Gastrocnemius medialis (tissue), 4 donors: ENCODE data around the gene NGB. TPM values are rescaled to one million over a fixed set of nuclear protein-coding genes. Genes with fewer than 3 reads are reported as not detected.

Experiments
- ATAC-seq, 2 donors: fragments of 150-250 bp; one replicate each; pipeline ENCODE4 v1.9.1; 2016
- DNase-seq, 2 donors: peaks; one replicate each; pipeline ENCODE4 v3.0.0-alpha.2; 2019
- H3K27ac ChIP-seq, 4 donors: fragments of 200-600 bp; sonication (generic); 1 replicate in 1 of 4; 2 replicates in 3 of 4; pipeline ENCODE4 v1.5.1; 2016 to 2018; ENCODE audit warnings: mild to moderate bottlenecking in 2 of 4, moderate library complexity in 1 of 4
- H3K27me3 ChIP-seq, 3 donors: fragments of 200-600 bp; sonication (generic) in 2 of 3; 1 replicate in 1 of 3; 2 replicates in 2 of 3; pipeline versions ENCODE4 v1.5.1 to v1.6.0; 2016 to 2019; ENCODE audit warnings: mild to moderate bottlenecking in 1 of 3, moderate library complexity in 1 of 3
- H3K36me3 ChIP-seq, 2 donors: fragments of 200-600 bp; sonication (generic) in 1 of 2; one replicate each; pipeline ENCODE4 v1.5.1; 2017 to 2018
- H3K4me1 ChIP-seq, 2 donors: fragments of 200-600 bp; sonication (generic) in 1 of 2; one replicate each; pipeline ENCODE4 v1.5.1; 2016 to 2017; ENCODE audit warnings: mild to moderate bottlenecking in 2 of 2
- H3K4me3 ChIP-seq, 4 donors: fragments of 200-600 bp; sonication (generic) in 3 of 4; 1 replicate in 1 of 4; 2 replicates in 3 of 4; pipeline ENCODE4 v1.5.1; 2016 to 2019; ENCODE audit warnings: mild to moderate bottlenecking in 2 of 4
- H3K9me3 ChIP-seq, 3 donors: fragments of 200-600 bp; sonication (generic) in 2 of 3; 1 replicate in 1 of 3; 2 replicates in 2 of 3; pipeline ENCODE4 v1.5.1; 2016 to 2019
- POLR2A ChIP-seq, 2 donors: fragments of 450-650 bp; IDR thresholded peaks; one replicate each; pipeline ENCODE4 v1.6.1; 2017; ENCODE audit warnings: antibody characterized with exemption in 2 of 2, mild to moderate bottlenecking in 2 of 2, moderate library complexity in 2 of 2
- in situ Hi-C, 4 donors: fragments of 200-750 bp; cut with MboI; loops; one replicate each; pipeline versions ENCODE4 v1.15.0 to v1.8.0; 2017; ENCODE audit warnings: low sequenced_read_pairs in 4 of 4
- intact Hi-C: fragments of 100-400 bp; cut with DNase I; formaldehyde crosslinking; loops from one replicate; pipeline ENCODE4 v1.15.1; 2023; ENCODE audit warnings: low total_unique reads
- total RNA-seq, 4 donors: library from RNA; depleted of rRNA; stranded (reverse); fragments of >200 nt; gene quantifications; one replicate each; pipeline versions ENCODE4 v1.1.0 to v1.2.3, GENCODE V29; 2016
- TF ChIP-seq, protein P1 (sequence below), 5 experiments: fragments of 450-650 bp in 3 of 5; fragments of 200-600 bp in 2 of 5; sonication (generic) in 2 of 5; IDR thresholded peaks in 4 of 5; conservative IDR thresholded peaks in 1 of 5; 1 replicate in 4 of 5; 2 replicates in 1 of 5; pipeline ENCODE4 v1.5.1; 2016 to 2019; ENCODE audit warnings: antibody characterized with exemption in 5 of 5, mild to moderate bottlenecking in 3 of 5, moderate library complexity in 3 of 5

Gene NGB
- total RNA-seq, 4 donors from 2014 or later: not detected

DNA sequence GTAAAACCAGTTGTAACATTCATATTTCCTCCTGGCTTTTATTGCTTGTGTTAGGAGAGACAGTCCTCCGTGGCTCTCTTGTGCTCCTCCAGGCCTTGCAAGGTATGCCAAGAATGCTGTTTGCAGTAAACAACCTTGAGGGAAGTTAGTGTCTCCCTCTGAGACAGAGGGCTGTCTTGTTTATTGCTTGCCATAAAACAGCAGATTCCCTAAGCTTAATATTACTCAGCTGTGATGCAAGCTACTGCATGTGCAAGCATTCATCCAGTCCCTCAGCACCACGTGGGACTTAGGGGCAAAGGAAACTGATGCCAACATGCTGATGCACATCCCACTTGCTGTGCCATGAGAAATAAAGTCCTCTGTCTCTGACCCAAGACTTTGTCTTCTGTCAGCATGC, 43.0 kb upstream of the NGB start:
- Histone ChIP-seq H3K4me1 (peaks cover 73 to 88% of the 10 kb centered on the region in 2 donors), H3K9me3 (no peaks in the 10 kb centered on the region), H3K4me3 (no peak overlapping the region), H3K27me3 (no peaks in the 10 kb centered on the region), H3K36me3 (no peaks in the 10 kb centered on the region), H3K27ac (peak overlapping the region; percentile 84 to 96 (median 89))
- in situ Hi-C loops (loop anchor here in 3 of 4 donors (10.0 kb wide), 2 partner anchors 209 to 439 kb away; no protein-coding TSS in a partner anchor), intact Hi-C loops (loop anchor here (10.0 kb wide), 2 partner anchors 391 to 1159 kb away; partner anchors contain the start of genes ALKBH1, GPATCH2L and SLIRP)
- ATAC-seq (peak; percentile 47 to 76), DNase-seq (peak; percentile 49 to 51)
- TF ChIP-seq POLR2A (IDR thresholded peaks at IDR 0.05): peak in 1 of 2 donors; percentile 67
- TF ChIP-seq, protein P1, sequence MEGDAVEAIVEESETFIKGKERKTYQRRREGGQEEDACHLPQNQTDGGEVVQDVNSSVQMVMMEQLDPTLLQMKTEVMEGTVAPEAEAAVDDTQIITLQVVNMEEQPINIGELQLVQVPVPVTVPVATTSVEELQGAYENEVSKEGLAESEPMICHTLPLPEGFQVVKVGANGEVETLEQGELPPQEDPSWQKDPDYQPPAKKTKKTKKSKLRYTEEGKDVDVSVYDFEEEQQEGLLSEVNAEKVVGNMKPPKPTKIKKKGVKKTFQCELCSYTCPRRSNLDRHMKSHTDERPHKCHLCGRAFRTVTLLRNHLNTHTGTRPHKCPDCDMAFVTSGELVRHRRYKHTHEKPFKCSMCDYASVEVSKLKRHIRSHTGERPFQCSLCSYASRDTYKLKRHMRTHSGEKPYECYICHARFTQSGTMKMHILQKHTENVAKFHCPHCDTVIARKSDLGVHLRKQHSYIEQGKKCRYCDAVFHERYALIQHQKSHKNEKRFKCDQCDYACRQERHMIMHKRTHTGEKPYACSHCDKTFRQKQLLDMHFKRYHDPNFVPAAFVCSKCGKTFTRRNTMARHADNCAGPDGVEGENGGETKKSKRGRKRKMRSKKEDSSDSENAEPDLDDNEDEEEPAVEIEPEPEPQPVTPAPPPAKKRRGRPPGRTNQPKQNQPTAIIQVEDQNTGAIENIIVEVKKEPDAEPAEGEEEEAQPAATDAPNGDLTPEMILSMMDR (IDR thresholded peaks at IDR 0.05 in 4 of 5, conservative IDR thresholded peaks at IDR 0.05 in 1 of 5): no peak

DNA sequence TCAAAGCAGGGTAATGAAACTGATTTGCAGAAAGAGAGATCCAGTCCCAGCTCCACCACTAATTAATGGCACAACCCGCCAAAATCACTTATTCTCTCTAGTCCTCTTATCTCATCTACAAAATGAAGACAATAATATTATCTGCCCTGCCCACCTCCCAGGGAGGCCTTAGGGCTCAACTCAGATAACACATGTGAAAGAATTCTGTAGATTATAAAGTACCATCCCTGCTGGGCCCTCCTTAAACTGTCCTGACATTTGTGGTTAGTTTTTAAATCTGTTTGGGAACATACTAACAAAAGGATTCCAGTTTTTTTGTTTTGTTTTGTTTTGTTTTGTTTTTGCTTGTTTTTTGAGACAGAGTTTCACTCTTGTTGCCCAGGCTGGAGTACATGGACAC, 42.4 kb upstream of the NGB start:
- peak overlapping the region; percentile 84 to 96 (median 89) for H3K27ac ChIP-seq
- H3K9me3 ChIP-seq: no peaks in the 10 kb centered on the region
- DNase-seq (no peak), ATAC-seq (no peak)
- in situ Hi-C loops (loop anchor here in 3 of 4 donors (10.0 kb wide), 2 partner anchors 209 to 439 kb away; no protein-coding TSS in a partner anchor), intact Hi-C loops (loop anchor here (10.0 kb wide), 2 partner anchors 391 to 1159 kb away; partner anchors contain the start of genes ALKBH1, GPATCH2L and SLIRP)
- TF ChIP-seq POLR2A (IDR thresholded peaks at IDR 0.05): no peak
- TF ChIP-seq, protein P1 (IDR thresholded peaks at IDR 0.05 in 4 of 5, conservative IDR thresholded peaks at IDR 0.05 in 1 of 5): no peak
- H3K4me1 ChIP-seq: peaks cover 71 to 88% of the 10 kb centered on the region in 2 donors
- H3K27me3 ChIP-seq: no peaks in the 10 kb centered on the region
- H3K36me3 ChIP-seq: no peaks in the 10 kb centered on the region
- no peak overlapping the region for H3K4me3 ChIP-seq

DNA sequence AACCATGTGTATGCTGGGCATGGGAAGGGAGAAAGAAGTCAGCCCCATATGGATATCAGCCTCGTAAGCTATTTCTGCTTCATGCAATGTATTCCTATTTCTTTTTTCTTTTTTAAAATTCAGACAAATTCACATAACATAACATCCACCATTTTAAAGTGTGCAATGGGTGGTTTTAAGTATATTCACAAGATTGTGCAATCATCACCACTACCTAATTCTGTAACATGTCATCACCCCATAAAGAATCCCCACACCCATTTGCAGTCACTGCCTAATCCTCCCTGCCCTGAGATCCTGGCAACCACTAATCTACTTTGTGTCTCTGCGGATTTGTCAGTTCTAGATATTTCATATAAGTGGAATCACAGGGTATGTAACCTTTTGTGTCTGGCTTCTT, 40.2 kb upstream of the NGB start:
- Histone ChIP-seq H3K9me3 (no peaks in the 10 kb centered on the region), H3K36me3 (no peaks in the 10 kb centered on the region), H3K4me1 (peaks cover 69 to 87% of the 10 kb centered on the region in 2 donors), H3K27ac (peak overlapping the region in 1 of 4 donors; percentile 96), H3K27me3 (no peaks in the 10 kb centered on the region), H3K4me3 (no peak overlapping the region)
- in situ Hi-C loops: loop anchor here in 3 of 4 donors (10.0 kb wide), 2 partner anchors 206 to 436 kb away; no protein-coding TSS in a partner anchor
- TF ChIP-seq POLR2A (IDR thresholded peaks at IDR 0.05): no peak
- TF ChIP-seq, protein P1 (IDR thresholded peaks at IDR 0.05 in 4 of 5, conservative IDR thresholded peaks at IDR 0.05 in 1 of 5): no peak
- intact Hi-C loops: loop anchor here (10.0 kb wide), 2 partner anchors 394 to 1156 kb away; partner anchors contain the start of genes ALKBH1, GPATCH2L and SLIRP
- no peak for ATAC-seq
- no peak for DNase-seq

DNA sequence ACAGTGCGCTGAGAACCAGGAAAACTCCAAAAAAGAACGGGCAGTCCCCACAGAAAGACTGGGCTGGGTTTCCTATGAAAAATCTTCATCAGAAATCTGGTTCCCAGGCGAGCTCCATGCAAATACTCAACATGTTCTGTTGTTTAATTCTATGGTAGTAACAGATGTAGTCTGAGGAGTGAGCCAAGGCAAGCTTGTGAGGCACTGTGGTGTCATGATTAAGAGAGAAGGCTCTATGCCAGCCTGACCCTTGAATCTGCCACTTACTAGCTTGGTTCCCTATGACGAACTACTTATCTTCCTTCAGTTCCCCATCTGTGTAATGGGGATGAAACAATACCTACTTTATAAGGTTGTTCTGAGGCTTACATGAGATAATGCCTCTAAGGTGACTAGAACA, 39.0 kb upstream of the NGB start:
- no peak overlapping the region for H3K4me3 ChIP-seq
- no peaks in the 10 kb centered on the region for H3K27me3 ChIP-seq
- peaks cover 68 to 88% of the 10 kb centered on the region in 2 donors for H3K4me1 ChIP-seq
- no peaks in the 10 kb centered on the region for H3K9me3 ChIP-seq
- in situ Hi-C loops (loop anchor here in 3 of 4 donors (10.0 kb wide), 2 partner anchors 205 to 435 kb away; no protein-coding TSS in a partner anchor), intact Hi-C loops (loop anchor here (10.0 kb wide), 2 partner anchors 395 to 1155 kb away; partner anchors contain the start of genes ALKBH1, GPATCH2L and SLIRP)
- DNase-seq (no peak), ATAC-seq (no peak)
- H3K36me3 ChIP-seq: no peaks in the 10 kb centered on the region
- no peak for TF ChIP-seq POLR2A (IDR thresholded peaks at IDR 0.05)
- TF ChIP-seq, protein P1 (IDR thresholded peaks at IDR 0.05 in 4 of 5, conservative IDR thresholded peaks at IDR 0.05 in 1 of 5): no peak
- H3K27ac ChIP-seq: peak overlapping the region in 2 of 4 donors; percentile 31 to 33
